ENCODE measurements around the gene BPIFB6.

DNA sequence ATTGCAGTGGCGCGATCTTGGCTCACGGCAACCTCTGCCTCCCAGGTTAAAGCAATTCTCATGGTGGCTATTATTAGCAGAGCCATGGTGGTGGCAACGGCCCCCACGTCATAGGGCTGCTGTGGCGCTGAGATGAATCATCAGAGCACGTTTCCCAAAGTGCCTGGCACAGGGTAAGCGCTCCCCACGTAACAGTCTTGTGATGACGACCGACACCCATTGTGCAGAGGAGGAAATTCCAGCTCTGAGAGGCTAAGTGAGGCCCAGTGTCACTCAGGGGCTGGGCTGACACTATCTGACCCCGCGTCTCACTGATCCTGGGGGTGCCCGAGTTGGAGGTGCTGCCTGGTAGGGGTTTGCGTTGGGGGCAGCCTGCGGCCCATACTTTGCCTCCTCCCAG, 43.4 kb upstream of the BPIFB6 start:
- TF ChIP-seq, protein P1, sequence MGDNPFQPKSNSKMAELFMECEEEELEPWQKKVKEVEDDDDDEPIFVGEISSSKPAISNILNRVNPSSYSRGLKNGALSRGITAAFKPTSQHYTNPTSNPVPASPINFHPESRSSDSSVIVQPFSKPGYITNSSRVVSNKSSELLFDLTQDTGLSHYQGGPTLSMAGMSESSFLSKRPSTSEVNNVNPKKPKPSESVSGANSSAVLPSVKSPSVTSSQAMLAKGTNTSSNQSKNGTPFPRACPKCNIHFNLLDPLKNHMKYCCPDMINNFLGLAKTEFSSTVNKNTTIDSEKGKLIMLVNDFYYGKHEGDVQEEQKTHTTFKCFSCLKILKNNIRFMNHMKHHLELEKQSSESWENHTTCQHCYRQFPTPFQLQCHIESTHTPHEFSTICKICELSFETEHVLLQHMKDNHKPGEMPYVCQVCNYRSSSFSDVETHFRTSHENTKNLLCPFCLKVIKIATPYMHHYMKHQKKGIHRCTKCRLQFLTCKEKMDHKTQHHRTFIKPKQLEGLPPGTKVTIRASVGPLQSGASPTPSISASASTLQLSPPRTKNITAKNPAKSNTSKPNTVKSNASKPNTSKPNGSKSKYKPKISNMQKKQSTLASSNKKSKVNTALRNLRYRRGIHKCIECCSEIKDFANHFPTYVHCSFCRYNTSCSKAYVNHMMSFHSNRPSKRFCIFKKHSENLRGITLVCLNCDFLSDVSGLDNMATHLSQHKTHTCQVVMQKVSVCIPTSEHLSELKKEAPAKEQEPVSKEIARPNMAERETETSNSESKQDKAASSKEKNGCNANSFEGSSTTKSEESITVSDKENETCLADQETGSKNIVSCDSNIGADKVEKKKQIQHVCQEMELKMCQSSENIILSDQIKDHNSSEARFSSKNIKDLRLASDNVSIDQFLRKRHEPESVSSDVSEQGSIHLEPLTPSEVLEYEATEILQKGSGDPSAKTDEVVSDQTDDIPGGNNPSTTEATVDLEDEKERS (tag by site-specific recombination; IDR thresholded peaks at IDR 0.05), result no peak
- TF ChIP-seq, protein P2, sequence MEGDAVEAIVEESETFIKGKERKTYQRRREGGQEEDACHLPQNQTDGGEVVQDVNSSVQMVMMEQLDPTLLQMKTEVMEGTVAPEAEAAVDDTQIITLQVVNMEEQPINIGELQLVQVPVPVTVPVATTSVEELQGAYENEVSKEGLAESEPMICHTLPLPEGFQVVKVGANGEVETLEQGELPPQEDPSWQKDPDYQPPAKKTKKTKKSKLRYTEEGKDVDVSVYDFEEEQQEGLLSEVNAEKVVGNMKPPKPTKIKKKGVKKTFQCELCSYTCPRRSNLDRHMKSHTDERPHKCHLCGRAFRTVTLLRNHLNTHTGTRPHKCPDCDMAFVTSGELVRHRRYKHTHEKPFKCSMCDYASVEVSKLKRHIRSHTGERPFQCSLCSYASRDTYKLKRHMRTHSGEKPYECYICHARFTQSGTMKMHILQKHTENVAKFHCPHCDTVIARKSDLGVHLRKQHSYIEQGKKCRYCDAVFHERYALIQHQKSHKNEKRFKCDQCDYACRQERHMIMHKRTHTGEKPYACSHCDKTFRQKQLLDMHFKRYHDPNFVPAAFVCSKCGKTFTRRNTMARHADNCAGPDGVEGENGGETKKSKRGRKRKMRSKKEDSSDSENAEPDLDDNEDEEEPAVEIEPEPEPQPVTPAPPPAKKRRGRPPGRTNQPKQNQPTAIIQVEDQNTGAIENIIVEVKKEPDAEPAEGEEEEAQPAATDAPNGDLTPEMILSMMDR (tag by site-specific recombination; IDR thresholded peaks at IDR 0.05), result no peak
- TF ChIP-seq ZNF791 (tag by site-specific recombination; IDR thresholded peaks at IDR 0.05), result no peak
- no peak for TF ChIP-seq ZNF133 (tag by site-specific recombination; IDR thresholded peaks at IDR 0.05)
- TF ChIP-seq, protein P3, sequence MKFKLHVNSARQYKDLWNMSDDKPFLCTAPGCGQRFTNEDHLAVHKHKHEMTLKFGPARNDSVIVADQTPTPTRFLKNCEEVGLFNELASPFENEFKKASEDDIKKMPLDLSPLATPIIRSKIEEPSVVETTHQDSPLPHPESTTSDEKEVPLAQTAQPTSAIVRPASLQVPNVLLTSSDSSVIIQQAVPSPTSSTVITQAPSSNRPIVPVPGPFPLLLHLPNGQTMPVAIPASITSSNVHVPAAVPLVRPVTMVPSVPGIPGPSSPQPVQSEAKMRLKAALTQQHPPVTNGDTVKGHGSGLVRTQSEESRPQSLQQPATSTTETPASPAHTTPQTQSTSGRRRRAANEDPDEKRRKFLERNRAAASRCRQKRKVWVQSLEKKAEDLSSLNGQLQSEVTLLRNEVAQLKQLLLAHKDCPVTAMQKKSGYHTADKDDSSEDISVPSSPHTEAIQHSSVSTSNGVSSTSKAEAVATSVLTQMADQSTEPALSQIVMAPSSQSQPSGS (tag by site-specific recombination; IDR thresholded peaks at IDR 0.05; ENCODE audit: low read depth), result no peak
- TF ChIP-seq, protein P4, sequence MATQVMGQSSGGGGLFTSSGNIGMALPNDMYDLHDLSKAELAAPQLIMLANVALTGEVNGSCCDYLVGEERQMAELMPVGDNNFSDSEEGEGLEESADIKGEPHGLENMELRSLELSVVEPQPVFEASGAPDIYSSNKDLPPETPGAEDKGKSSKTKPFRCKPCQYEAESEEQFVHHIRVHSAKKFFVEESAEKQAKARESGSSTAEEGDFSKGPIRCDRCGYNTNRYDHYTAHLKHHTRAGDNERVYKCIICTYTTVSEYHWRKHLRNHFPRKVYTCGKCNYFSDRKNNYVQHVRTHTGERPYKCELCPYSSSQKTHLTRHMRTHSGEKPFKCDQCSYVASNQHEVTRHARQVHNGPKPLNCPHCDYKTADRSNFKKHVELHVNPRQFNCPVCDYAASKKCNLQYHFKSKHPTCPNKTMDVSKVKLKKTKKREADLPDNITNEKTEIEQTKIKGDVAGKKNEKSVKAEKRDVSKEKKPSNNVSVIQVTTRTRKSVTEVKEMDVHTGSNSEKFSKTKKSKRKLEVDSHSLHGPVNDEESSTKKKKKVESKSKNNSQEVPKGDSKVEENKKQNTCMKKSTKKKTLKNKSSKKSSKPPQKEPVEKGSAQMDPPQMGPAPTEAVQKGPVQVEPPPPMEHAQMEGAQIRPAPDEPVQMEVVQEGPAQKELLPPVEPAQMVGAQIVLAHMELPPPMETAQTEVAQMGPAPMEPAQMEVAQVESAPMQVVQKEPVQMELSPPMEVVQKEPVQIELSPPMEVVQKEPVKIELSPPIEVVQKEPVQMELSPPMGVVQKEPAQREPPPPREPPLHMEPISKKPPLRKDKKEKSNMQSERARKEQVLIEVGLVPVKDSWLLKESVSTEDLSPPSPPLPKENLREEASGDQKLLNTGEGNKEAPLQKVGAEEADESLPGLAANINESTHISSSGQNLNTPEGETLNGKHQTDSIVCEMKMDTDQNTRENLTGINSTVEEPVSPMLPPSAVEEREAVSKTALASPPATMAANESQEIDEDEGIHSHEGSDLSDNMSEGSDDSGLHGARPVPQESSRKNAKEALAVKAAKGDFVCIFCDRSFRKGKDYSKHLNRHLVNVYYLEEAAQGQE (tag by site-specific recombination; IDR thresholded peaks at IDR 0.05), result no peak
- TF ChIP-seq SP7 (tag by site-specific recombination; IDR thresholded peaks at IDR 0.05), result no peak
- TF ChIP-seq SP2 (tag by site-specific recombination; IDR thresholded peaks at IDR 0.05), result no peak
- TF ChIP-seq ZNF169 (tag by site-specific recombination; IDR thresholded peaks at IDR 0.05), result no peak
- TF ChIP-seq ZNF549 (tag by site-specific recombination; IDR thresholded peaks at IDR 0.05), result no peak
- TF ChIP-seq ZNF555 (tag by site-specific recombination; conservative IDR thresholded peaks at IDR 0.05), result no peak
